ENCODE measurements around the gene LIX1. TPM values are rescaled to one million over a fixed set of nuclear protein-coding genes. Genes with fewer than 3 reads are reported as not detected.

Gene LIX1
- total and polyA plus RNA-seq, 2 of the 8 experiments (the other 6 are each of a cell fraction or from before 2014, with no cell fraction given): 0.26 to 0.45 TPM

DNA sequence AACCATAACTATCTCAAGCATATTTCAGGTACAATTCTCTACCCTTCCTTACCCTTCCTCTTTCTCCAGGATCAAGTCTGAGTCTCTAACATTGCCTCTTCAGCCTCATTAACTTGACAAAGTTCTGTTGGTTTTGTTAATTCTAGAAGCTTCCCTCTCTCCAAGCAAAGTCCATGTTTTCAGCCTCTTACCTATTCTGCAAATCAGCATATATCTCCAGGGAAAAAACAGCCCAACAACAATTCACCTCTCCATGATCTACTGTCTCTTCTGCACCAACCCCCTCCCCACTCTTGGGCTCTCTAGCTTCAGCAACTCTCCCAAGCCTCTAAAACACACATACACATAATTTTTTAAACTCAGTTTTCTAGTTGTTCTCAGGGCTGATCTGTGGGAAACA is 72.2 kb downstream of the LIX1 start (continued):
- TF ChIP-seq, protein P1, sequence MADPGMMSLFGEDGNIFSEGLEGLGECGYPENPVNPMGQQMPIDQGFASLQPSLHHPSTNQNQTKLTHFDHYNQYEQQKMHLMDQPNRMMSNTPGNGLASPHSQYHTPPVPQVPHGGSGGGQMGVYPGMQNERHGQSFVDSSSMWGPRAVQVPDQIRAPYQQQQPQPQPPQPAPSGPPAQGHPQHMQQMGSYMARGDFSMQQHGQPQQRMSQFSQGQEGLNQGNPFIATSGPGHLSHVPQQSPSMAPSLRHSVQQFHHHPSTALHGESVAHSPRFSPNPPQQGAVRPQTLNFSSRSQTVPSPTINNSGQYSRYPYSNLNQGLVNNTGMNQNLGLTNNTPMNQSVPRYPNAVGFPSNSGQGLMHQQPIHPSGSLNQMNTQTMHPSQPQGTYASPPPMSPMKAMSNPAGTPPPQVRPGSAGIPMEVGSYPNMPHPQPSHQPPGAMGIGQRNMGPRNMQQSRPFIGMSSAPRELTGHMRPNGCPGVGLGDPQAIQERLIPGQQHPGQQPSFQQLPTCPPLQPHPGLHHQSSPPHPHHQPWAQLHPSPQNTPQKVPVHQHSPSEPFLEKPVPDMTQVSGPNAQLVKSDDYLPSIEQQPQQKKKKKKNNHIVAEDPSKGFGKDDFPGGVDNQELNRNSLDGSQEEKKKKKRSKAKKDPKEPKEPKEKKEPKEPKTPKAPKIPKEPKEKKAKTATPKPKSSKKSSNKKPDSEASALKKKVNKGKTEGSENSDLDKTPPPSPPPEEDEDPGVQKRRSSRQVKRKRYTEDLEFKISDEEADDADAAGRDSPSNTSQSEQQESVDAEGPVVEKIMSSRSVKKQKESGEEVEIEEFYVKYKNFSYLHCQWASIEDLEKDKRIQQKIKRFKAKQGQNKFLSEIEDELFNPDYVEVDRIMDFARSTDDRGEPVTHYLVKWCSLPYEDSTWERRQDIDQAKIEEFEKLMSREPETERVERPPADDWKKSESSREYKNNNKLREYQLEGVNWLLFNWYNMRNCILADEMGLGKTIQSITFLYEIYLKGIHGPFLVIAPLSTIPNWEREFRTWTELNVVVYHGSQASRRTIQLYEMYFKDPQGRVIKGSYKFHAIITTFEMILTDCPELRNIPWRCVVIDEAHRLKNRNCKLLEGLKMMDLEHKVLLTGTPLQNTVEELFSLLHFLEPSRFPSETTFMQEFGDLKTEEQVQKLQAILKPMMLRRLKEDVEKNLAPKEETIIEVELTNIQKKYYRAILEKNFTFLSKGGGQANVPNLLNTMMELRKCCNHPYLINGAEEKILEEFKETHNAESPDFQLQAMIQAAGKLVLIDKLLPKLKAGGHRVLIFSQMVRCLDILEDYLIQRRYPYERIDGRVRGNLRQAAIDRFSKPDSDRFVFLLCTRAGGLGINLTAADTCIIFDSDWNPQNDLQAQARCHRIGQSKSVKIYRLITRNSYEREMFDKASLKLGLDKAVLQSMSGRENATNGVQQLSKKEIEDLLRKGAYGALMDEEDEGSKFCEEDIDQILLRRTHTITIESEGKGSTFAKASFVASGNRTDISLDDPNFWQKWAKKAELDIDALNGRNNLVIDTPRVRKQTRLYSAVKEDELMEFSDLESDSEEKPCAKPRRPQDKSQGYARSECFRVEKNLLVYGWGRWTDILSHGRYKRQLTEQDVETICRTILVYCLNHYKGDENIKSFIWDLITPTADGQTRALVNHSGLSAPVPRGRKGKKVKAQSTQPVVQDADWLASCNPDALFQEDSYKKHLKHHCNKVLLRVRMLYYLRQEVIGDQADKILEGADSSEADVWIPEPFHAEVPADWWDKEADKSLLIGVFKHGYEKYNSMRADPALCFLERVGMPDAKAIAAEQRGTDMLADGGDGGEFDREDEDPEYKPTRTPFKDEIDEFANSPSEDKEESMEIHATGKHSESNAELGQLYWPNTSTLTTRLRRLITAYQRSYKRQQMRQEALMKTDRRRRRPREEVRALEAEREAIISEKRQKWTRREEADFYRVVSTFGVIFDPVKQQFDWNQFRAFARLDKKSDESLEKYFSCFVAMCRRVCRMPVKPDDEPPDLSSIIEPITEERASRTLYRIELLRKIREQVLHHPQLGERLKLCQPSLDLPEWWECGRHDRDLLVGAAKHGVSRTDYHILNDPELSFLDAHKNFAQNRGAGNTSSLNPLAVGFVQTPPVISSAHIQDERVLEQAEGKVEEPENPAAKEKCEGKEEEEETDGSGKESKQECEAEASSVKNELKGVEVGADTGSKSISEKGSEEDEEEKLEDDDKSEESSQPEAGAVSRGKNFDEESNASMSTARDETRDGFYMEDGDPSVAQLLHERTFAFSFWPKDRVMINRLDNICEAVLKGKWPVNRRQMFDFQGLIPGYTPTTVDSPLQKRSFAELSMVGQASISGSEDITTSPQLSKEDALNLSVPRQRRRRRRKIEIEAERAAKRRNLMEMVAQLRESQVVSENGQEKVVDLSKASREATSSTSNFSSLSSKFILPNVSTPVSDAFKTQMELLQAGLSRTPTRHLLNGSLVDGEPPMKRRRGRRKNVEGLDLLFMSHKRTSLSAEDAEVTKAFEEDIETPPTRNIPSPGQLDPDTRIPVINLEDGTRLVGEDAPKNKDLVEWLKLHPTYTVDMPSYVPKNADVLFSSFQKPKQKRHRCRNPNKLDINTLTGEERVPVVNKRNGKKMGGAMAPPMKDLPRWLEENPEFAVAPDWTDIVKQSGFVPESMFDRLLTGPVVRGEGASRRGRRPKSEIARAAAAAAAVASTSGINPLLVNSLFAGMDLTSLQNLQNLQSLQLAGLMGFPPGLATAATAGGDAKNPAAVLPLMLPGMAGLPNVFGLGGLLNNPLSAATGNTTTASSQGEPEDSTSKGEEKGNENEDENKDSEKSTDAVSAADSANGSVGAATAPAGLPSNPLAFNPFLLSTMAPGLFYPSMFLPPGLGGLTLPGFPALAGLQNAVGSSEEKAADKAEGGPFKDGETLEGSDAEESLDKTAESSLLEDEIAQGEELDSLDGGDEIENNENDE (IDR thresholded peaks at IDR 0.05; ENCODE audit: insufficient replicate concordance, low read length): no peak
- TF ChIP-seq, protein P2, sequence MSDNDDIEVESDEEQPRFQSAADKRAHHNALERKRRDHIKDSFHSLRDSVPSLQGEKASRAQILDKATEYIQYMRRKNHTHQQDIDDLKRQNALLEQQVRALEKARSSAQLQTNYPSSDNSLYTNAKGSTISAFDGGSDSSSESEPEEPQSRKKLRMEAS (IDR thresholded peaks at IDR 0.05): no peak
